GM21515 (cell line): Measurements from ENCODE around the gene PRKAG2.

Experiments used
- ATAC-seq: cut with Tn5 transposase; IDR thresholded peaks from one replicate; pipeline ENCODE4 v1.9.1; 2021; ENCODE audit not compliant: unreplicated experiment

PRKAG2 gene

DNA sequence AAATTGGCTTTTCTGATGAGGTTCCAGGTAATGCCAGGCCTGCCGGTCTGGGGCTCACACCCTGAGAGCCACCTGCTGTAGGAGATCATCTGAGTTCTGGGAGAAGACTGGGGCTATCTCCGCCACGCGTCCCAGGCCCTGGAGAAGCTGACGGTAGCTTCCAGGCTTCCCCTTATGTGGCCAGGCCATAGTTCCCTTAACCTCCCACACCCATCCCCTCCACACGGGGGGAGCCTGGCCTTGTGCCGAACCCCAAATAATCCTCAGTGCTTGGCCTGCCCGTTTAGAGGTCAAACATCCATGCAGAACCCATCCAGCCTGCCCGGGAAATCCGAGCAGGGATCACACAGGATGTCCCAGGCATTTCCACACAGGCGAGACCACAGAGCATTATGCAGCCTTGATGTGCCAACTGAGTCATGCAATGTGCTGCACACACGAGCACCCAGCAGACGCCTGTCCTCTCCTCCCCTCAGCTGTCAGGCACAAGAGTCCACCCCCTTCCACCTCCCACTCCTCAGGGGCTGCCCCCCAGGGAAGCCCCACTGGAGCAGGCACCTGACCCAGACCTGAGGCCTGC is 176.2 kb downstream of the PRKAG2 start:
- ATAC-seq = no peak

DNA sequence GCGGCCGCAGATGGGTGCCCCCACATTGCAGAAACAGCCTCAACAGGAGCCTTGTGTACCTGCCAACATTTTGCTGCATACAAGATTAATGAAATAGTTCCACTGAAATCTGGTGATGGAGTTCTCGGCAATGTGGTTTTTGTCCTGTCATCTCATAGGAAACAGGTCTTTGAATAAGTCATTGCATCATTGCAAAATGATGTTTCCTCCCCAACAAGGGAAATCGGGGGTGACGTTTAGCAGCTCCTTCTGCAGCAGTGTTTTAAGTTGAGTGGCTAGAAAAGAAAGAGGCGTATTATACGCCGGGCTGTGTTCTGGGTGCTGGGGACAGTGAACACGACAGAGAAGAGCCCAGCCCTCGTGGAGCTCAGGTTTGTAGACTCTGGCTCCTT is 177.0 kb downstream of the PRKAG2 start:
- ATAC-seq = no peak

DNA sequence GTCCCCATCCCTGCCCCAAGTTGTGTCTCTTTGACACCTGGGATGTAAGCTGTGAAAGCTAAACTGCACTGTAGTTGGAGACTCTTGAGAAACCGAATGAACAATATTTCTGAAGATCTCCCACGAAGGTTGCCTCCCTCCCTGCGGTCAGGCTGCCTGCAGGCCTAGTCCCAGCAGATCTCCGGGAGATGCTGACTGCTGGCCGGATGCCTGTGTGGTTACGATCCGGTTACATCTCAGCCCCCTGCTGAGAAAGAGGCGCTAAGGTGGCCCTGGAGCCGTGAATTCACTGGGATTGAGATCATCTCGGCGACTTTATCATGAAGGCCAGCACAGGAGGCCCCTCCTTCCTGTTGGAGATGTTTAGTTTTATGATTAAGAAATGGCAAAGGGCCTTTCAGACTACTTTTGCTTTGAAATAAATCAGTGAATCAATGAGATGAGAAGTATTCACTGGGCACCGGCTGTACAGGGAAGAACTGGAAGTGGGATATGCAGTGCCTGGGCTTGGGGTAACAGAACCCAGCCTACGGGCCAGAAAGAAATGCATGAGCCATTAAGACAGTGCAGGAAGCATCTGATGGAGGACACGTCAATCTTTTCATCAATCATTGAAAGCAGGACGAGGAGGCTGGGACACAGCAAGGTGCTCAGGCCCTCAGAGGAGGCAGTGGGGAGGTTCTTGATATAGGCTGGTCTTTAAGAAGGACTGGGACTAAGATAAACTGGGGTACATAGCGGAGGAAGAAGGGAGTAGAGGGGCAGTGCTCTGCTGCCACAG is 177.6 kb downstream of the PRKAG2 start:
- ATAC-seq = no peak

DNA sequence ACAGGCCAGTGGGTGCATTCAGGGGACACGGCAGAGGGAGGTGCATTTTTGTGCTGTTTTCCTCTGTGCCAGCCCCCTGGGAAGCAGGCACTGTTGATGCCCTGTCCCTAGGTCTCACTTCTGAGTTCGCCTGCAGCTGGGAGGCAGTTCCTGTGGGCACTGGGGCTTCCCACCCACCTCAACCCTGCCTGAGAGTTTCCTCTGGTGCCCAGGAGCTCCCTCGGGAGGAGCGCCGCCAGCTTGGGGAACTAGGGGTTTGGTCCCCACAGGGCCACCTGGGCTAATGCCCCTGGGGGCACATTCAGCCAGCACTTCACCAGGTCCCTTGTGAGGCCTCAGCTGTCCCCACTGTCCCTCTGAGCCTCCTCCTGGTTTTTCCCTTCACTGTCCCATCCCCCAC is 179.0 kb downstream of the PRKAG2 start:
- no peak for ATAC-seq

DNA sequence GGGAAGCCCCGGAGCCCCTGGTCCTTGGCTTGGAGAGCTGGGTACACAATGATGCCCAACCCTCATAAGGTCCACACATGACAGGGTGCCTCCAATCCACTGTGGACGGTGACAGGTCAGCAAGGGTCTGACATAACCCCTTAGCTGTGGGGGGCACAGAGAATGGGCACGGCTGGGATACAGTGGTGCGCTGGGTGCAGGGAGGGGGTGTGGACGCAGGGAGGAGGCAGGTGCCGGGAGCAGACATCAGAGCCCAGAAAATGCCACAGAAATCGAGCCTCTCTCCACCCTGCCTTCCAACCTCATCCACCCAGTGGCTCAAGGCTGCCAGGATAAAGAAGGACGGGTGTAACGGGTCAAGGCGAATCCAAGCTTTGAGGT is 179.4 kb downstream of the PRKAG2 start:
- ATAC-seq = no peak

DNA sequence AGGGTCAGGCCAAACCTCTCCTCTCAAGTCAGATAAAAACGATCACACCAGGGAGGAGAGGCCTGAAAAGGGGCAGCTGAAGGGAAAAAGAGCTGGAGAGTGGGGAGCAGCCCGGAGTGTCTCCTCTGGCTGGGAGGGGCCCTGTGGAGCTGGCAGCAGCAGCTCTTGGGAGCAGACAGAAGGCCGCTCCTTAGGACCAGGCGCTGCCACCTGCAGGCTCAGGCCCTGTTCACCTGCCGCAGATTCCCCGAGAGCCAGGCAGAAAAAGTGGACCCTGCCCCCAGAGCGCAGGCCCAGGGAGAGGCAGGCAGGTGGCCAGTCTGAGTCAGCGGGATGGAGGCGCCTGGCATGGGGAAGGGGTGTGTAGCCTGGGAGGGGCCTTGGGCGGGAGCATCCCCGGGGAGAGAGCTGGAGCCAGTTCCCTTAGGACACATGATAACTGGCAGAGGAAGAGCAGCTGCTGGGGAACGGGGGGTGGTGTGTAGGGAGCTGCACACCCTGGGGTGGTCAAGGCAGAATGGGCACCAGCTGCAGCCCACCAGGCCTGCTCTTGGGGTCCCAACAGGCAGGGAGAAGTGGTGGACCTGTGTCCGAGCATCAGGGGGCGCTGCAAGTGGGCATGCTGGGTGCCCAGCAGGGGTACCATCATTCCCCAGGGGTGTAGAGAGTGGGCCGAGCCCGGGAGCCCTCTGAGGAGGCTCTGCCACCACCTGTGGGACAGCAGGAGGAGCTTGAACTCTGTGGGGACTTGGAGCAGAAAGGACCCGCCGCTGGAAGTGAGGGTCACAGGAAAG is 180.0 kb downstream of the PRKAG2 start:
- no peak for ATAC-seq

DNA sequence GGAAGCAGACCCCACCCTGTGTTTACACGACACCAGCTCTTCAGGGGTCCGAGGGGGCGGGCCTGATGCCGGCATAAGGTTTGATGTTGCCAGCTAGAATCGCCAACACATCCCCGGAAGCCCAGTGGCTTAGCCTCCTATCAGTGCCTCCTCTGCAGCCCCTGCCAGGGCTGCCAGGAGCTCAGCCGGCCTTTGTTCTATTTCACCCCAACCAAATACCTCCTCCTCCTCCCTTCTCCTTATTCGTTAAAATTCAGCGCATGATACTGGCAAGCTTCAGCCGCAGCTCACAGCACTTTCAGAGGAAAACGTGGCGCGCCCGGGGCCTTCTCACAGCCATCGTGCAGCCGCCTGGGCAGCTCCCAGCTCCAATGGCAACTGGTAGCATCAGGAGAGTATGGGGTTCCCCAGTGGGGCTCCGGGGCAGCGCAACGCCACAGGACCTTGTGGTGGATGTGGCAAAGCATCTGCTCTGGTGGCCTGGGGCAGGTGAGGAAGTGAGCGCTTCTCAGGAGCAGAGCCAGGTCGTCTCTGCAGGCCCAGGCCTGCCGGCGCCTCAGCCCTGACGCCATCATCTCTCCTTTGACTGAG is 180.9 kb downstream of the PRKAG2 start:
- no peak for ATAC-seq

DNA sequence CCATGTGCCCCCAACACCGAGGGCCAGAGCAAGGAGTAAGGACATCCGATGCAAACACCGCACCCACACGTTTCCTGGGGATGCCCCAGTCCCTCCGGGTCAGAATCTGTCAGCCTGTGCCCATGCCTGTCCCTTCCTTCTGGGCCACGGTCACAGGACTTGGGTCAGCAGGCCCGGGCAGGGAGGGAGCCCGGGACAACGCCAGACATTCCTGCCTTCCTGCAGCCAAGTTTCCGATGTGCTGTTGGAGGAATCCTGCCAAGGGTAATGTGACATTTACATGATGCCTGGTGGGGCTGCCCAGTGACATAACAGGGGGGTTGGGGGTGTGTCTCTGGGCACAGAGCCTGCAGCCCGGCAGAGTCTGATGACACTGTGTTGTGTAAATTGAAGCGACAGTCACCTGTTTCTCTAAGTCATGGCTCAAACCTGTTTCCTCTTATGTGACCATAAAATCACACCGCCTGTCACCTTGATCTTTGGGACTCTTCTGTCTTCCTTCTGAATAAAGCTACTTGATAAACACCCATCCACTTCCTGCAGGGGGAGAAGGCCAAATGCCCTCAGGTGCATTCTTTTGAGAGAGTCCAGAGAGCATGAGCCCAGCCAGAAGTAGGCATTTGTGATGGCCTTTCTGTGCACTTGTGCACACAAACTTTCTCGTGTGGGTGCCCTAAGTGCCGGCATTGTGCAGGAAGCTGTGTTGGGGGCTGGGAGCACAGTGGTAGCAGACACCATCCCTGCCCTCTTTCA is 181.9 kb downstream of the PRKAG2 start:
- ATAC-seq = no peak

DNA sequence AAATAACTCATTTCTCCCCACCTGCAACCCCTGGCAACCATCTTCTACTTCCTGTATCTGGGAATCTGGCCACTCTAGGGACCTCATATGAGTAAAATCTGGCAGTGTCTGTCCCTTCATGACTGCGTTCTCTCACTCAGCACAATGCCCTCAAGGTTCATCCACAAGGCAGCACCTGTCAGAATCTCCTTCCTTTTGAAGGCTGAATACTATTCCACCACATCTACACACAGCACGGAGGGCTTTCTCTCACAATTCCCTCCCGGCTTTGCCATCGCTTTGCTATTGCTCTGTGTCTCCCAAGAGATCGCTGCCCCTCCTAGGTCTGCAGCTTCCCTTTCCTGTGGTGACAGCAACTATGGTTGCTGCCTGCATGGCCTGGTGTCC is 182.5 kb downstream of the PRKAG2 start:
- ATAC-seq = no peak

DNA sequence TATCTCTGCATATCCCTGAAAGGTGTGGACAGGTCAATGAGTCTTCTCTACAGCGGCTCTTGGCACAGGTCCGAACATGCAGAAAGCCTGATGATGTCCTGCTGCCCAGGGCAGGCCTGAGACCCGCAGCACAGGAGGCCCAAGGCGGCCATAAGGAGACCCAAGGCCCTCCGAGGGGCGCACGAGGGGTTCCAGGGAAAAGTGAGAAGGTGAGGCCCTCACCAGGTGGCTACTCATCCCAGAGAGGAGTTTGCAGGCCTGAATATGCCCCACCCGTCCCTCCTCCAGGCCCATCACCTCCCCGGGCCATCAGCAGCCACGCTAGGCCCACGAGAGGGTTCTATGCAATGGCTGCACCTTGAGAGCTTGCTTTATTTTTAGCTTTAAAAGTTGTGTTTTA is 183.8 kb downstream of the PRKAG2 start:
- no peak for ATAC-seq

DNA sequence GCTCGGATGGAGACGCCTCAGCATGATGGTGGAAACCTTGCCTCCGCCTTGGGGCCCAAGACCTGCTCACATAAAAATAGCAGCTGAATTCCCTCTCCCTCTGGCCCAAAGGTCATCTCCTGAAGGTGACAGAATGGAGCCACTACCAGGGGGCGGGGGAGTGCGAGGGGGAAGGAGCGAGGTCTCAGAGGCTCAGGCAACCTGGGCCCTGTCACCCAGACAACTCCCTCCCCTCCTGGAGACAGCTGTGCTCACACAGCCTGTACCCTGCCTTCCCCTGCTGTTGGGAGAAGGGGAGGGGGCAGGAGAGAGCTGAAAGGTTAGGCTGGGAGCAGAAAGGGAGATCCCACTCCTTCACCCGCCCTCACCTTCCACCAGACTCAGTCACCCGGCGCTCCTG is 184.2 kb downstream of the PRKAG2 start:
- ATAC-seq = no peak

DNA sequence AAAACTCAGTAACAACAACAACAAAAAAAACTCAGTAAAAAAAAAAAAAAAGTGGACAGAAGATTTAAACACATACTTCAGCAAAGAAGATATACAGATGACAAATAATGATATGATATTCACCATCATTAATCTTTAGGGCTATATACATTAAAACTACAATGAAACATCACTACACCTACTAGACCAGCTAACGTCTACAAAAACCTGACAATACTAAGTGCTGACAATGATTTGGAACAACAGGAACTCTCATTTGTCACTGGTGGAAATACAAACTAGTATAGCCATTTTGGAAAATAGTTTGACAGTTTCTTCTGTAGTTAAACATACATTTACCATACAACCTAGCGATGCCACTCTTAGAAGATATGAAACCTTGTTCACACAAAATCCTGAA is 185.5 kb downstream of the PRKAG2 start:
- ATAC-seq = no peak

DNA sequence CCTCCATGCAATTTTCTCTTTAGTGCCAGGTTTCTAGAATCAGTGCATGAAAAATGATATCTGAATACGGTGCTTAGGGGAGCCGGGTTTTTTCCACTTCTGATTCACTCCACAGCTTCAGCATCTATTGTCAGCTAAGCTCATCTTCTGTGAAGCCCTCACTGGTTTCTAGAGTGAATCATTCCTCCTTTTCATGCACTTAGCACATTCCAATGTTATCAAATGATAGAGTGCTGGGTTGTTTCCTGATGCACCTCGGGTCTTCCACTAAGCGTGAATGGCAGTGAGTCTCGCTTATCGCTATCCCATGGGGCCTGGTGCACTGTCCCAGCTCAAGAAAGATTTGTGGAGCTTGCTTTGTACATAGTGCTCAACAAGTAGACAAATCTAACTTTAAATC is 186.3 kb downstream of the PRKAG2 start:
- ATAC-seq = no peak

DNA sequence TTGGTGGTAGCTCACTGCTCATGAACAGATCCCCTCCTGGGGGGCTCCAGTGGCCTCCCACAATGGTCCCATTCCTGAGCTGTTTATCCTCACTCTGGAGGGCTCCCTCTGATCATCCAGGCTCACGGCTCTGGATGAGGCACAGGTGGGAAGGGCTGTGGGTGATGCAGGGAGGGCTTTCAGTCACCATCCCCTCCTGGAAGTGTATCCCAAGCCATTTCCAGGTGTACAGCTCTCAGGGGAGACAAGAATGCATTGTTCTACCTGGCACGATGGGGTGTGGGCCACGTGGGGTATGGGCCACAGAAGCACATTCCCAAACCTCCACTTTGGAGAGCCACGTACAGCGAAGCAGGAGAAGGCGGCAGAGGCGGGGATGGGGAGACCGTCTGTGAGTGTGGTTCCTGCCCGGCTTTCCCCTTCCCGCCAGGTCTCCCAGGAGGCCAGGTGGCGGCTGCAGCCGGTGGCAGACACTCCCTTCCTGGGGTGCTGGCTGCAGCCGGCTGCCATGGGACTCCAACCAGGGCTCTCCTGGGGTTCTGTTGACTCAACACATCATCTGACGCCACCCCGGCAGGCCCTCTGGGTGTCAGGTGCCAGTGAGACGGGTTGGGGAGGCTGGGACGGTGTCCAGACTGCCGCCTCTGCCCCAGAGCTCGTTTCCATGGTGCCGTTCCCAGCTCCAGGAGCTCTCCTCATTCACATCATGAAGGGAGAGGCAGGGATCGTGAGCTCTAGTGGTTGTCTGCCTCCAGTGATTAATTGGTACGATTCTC is 187.5 kb downstream of the PRKAG2 start:
- ATAC-seq = no peak

DNA sequence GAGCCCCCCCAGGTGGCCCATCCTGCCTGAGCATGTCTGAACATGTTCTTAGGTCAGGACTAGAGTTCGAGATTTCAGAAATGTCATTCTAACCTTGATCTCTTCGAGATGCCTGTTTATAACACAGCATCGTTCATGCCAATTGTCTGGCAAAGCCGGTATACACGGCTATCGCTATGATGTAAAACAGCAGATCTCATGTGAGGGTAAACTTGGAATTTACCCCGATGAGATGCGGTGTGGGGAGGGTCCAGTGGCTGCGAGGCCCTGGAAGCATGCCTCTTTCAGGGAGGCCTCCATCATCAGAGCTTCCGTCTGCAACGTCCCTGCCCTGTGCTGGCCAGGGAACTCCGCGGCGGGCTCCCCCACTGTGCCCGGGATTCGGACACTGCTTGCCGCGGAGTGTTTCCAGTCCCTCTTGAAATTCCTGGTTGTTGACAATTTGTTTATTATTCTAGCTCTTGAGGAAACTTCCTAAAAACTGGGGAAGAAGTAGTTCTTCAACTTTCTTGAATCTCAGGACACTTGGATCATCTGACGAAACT is 188.6 kb downstream of the PRKAG2 start:
- no peak for ATAC-seq

DNA sequence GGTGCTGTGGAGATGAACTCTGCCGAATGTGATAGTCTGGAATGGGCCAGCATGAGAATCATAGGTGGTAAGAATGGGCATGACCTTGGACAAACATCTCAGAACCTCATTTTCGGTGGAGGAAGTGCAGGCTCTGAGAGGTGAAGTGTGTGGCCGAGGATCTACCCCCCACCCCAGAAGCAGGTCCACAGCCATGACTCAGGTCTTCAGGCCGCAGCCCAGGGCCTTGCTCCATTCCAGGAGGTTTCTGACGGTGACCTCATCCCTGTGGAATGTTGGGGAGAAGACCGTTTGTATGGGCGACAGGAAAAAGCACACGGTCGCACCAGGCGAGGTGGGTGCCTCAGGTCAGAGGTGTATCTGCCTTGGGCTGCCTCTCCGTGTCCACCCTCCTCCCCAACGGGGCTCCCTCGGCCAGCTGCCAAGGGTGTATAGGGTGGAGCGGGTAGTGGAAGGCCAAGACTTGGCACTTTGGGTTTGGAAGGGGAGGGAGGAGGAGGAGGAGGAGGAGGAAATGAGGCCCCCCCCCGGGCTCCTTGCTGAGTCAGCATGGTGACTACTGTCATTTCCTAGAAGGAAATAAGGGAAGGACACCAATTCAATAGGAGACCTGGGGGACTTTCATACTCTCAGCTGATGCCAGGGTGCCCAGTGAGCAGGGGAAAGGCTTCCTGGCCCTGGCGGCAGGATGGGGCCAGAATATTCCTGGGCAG is 189.2 kb downstream of the PRKAG2 start:
- ATAC-seq = no peak

DNA sequence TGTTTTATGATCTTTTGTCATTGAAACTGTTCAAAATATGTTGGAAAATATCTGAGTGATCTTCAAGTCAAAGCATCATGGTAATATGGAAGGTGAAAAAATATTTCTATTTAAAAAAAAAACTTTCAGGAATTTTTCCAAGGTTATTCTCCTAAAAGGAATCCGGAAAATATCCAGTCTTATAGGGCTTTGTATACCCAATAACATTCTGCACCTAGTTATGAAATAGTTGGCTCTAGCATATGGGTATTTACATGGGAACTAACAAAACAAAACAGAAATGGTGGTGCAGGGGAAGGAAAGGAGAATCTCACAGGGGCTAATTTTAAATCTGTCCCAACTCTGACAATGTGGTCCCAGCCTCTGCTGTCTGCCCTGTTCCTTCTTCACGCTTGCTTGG is 190.1 kb downstream of the PRKAG2 start:
- no peak for ATAC-seq

DNA sequence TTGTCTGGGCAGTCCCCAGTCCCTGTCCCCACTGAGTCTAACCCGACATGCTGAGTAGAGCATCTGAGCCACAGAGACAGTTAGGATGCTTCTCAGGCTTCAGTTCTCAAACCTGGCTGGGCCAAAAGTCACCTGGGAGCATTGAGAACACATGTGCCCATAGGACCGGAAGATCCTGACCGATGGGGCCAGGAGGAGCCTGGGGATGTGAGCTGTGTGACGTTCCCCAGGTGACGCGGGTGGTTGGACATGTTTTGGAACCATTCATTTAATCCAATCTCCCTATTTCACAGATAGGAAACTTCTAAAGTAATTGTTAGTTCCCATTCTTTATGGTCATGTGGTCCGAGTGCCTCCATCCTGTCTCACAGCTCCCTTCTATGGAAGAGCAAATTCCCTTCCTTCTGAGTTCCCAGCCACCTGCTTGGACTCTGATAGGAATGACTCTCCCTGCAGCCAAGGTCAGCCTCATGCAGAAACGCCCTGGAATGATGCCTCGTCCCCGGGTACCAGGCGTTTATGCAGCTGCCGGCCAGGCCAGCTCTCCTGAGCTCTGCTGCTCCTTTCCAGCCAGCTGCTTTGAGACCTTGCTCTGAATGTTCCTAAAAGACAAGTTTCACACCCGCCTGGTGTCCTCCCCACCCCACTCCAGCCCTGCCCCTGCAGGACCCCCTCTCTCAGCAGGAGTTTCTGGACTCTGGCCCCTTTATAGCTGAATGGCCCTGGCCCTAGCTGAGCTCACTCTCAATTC is 190.7 kb downstream of the PRKAG2 start:
- ATAC-seq = no peak
